ENCODE results near the gene LRRC73. TPM values are rescaled to one million over a fixed set of nuclear protein-coding genes. Genes with fewer than 3 reads are reported as not detected.
"Not testable (repeated sequence)": the region's sequence is repeated elsewhere in the genome, so short reads cannot be mapped to it uniquely, and the experiment has no call there.

Gene LRRC73
- total and polyA plus RNA-seq, 4 experiments from 2014 or later: 0.55 to 0.67 TPM; not detected in 2

GRCh38 chr6:43499028-43499815, 10.9 kb downstream of the LRRC73 start:
- intact Hi-C loops (cut with micrococcal nuclease): no loop called here
- ChIA-PET CTCF (ENCODE audit: partially characterized antibody) (interaction anchor here (1.1 kb wide), 1 partner anchor 45 kb away, joined by 3 read pairs; no protein-coding TSS in a partner anchor), POLR2A (ENCODE audit: partially characterized antibody) (interaction anchor here (0.7 to 1.6 kb wide), 2 partner anchors 8 to 16 kb away, joined by 3 to 4 read pairs; no protein-coding TSS in a partner anchor)
- no peak overlapping the region for H3K27ac ChIP-seq (ENCODE audit: low read depth, low read length)
- no peak for DNase-seq
- H3K36me3 Mint-ChIP-seq: peaks cover 39 to 58% of the 10 kb centered on the region in 2 donors
- peaks cover 9 to 21% (median 14%) of the 10 kb centered on the region in 4 donors for H3K4me1 Mint-ChIP-seq
- H3K9me3 ChIP-seq (ENCODE audit: control insufficient read depth in 1 of 2, low read length in 2 of 2): no peaks in the 10 kb centered on the region
- H3K27me3 ChIP-seq (ENCODE audit: insufficient read depth, low read length): no peaks in the 10 kb centered on the region
- H3K4me3 ChIP-seq (ENCODE audit: low read length in 2 of 2): no peak overlapping the region
- H3K36me3 ChIP-seq (ENCODE audit: insufficient read depth, low read length): peaks cover 45% of the 10 kb centered on the region
- no peak overlapping the region for H3K4me3 Mint-ChIP-seq
- peaks cover 20% of the 10 kb centered on the region for H3K4me1 ChIP-seq (ENCODE audit: insufficient read depth, low read length)
- peak overlapping the region in 3 of 7 donors; percentile 13 to 86 (median 18) for H3K27ac Mint-ChIP-seq
- H3K27me3 Mint-ChIP-seq: no peaks in the 10 kb centered on the region
- no peaks in the 10 kb centered on the region for H3K9me3 Mint-ChIP-seq

DNA sequence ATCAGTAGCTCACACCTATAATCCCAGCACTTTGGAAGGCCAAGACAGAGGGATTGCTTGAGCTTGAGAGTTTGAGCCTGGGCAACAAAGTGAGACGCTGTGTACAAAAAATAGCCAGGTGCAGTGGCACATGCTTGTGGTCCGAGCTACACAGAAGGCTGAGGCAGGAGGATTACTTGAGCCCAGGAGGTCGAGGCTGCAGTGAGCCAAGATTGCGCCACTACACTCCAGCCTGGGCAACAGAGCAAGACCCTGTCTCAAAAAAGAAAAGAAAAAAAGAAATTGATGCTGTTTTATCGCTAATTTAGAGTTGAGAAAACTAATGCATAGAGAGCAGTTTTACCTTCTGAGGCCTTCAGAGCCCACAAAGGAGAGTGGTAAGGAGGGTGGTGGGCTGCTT, 11.9 kb downstream of the LRRC73 start:
- H3K4me3 Mint-ChIP-seq; H3K9me3 Mint-ChIP-seq; DNase-seq; H3K9me3 ChIP-seq (ENCODE audit: control insufficient read depth in 1 of 2, low read length in 2 of 2); H3K27me3 ChIP-seq (ENCODE audit: insufficient read depth, low read length); H3K4me3 ChIP-seq (ENCODE audit: low read length in 2 of 2); intact Hi-C loops (cut with micrococcal nuclease); H3K27me3 Mint-ChIP-seq; H3K27ac ChIP-seq (ENCODE audit: low read depth, low read length): not testable (repeated sequence)
- Mint-ChIP-seq H3K27ac (peak overlapping the region in 2 of 7 donors; percentile 62 to 82), H3K4me1 (peaks cover 13 to 28% (median 22%) of the 10 kb centered on the region in 4 donors), H3K36me3 (peaks cover 33 to 52% of the 10 kb centered on the region in 2 donors)
- Histone ChIP-seq H3K4me1 (ENCODE audit: insufficient read depth, low read length) (peaks cover 30% of the 10 kb centered on the region), H3K36me3 (ENCODE audit: insufficient read depth, low read length) (peaks cover 43% of the 10 kb centered on the region)
- CTCF ChIA-PET (ENCODE audit: partially characterized antibody): interaction anchor here (0.6 to 1.7 kb wide), 5 partner anchors 9 to 518 kb away, joined by 3 to 7 read pairs (median 3); partner anchors contain the start of gene LRRC73
- POLR2A ChIA-PET (ENCODE audit: partially characterized antibody): interaction anchor here (1.1 to 1.6 kb wide), 3 partner anchors 9 to 43 kb away, joined by 3 to 4 read pairs (median 3); partner anchors contain the start of gene DLK2

DNA sequence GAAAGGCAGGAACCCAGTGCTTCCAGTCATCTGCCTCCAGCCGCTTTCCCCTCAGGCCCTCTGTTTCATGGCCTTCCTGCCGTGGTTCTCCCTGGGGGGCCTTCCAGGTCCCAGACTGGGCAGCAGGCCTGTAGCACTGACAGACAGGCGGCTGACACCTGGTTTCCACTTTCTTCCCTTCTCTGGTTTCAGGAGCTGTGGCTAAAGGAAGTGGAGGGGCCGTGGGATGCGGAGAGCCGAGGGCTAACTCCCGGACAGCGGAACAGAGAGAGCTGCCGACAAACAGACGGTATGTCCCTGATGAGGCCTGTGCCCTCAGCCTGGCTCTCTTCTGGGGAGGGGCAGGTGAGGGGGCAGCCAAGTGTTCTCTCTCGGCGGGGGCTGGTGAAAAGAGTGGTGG, 12.5 kb downstream of the LRRC73 start:
- Mint-ChIP-seq H3K27ac (peak overlapping the region in 5 of 7 donors; percentile 47 to 83 (median 62)), H3K36me3 (peaks cover 27 to 47% of the 10 kb centered on the region in 2 donors)

DNA sequence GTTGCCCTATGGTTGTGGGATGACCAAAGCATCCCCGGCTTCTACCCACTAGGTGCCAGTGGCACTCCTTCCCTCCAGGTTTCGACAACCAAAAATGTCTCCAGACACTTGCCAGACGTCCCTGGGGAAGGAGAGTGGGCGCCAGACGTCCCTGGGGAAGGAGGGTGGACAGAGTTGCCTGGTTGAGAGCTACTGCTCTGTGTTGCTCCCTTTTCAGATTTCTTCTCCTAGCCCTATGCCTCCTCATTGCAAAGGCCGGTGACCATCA, 13.1 kb downstream of the LRRC73 start:
- DNase-seq: no peak
- Mint-ChIP-seq H3K36me3 (peaks cover 21 to 41% of the 10 kb centered on the region in 2 donors), H3K4me1 (peaks cover 20 to 37% (median 27%) of the 10 kb centered on the region in 4 donors), H3K27ac (peak overlapping the region in 4 of 7 donors; percentile 47 to 83 (median 72)), H3K27me3 (no peaks in the 10 kb centered on the region), H3K9me3 (no peaks in the 10 kb centered on the region), H3K4me3 (no peak overlapping the region)
- intact Hi-C loops (cut with micrococcal nuclease): no loop called here
- H3K4me3 ChIP-seq (ENCODE audit: low read length in 2 of 2): no peak overlapping the region
- peaks cover 31% of the 10 kb centered on the region for H3K36me3 ChIP-seq (ENCODE audit: insufficient read depth, low read length)
- no peaks in the 10 kb centered on the region for H3K9me3 ChIP-seq (ENCODE audit: control insufficient read depth in 1 of 2, low read length in 2 of 2)
- peaks cover 33% of the 10 kb centered on the region for H3K4me1 ChIP-seq (ENCODE audit: insufficient read depth, low read length)
- H3K27ac ChIP-seq (ENCODE audit: low read depth, low read length): no peak overlapping the region
- H3K27me3 ChIP-seq (ENCODE audit: insufficient read depth, low read length): no peaks in the 10 kb centered on the region
- POLR2A ChIA-PET (ENCODE audit: partially characterized antibody): interaction anchor here (1.5 kb wide), 1 partner anchor 42 kb away, joined by 3 read pairs; the partner anchor contains the start of gene DLK2
- CTCF ChIA-PET (ENCODE audit: partially characterized antibody): interaction anchor here (1.7 to 9.1 kb wide), 3 partner anchors 7 to 42 kb away, joined by 4 to 108 read pairs (median 30); partner anchors contain the start of genes DLK2 and LRRC73

More for the DNA sequence above, 12.5 kb downstream of the LRRC73 start:
- H3K27me3 ChIP-seq (ENCODE audit: insufficient read depth, low read length): no peaks in the 10 kb centered on the region
- H3K4me1 ChIP-seq (ENCODE audit: insufficient read depth, low read length): peaks cover 33% of the 10 kb centered on the region
- intact Hi-C loops (cut with micrococcal nuclease): no loop called here
- no peaks in the 10 kb centered on the region for H3K27me3 Mint-ChIP-seq
- H3K36me3 ChIP-seq (ENCODE audit: insufficient read depth, low read length): peaks cover 37% of the 10 kb centered on the region
- no peak overlapping the region for H3K27ac ChIP-seq (ENCODE audit: low read depth, low read length)
- no peak overlapping the region for H3K4me3 Mint-ChIP-seq
- no peaks in the 10 kb centered on the region for H3K9me3 Mint-ChIP-seq
- peaks cover 16 to 32% (median 27%) of the 10 kb centered on the region in 4 donors for H3K4me1 Mint-ChIP-seq
- no peaks in the 10 kb centered on the region for H3K9me3 ChIP-seq (ENCODE audit: control insufficient read depth in 1 of 2, low read length in 2 of 2)
- CTCF ChIA-PET (ENCODE audit: partially characterized antibody): interaction anchor here (0.6 to 9.1 kb wide), 5 partner anchors 7 to 518 kb away, joined by 3 to 108 read pairs (median 4); partner anchors contain the start of gene LRRC73
- no peak overlapping the region for H3K4me3 ChIP-seq (ENCODE audit: low read length in 2 of 2)
- POLR2A ChIA-PET (ENCODE audit: partially characterized antibody): interaction anchor here (1.1 to 1.5 kb wide), 2 partner anchors 18 to 43 kb away, joined by 3 read pairs; partner anchors contain the start of gene DLK2
- DNase-seq: no peak

DNA sequence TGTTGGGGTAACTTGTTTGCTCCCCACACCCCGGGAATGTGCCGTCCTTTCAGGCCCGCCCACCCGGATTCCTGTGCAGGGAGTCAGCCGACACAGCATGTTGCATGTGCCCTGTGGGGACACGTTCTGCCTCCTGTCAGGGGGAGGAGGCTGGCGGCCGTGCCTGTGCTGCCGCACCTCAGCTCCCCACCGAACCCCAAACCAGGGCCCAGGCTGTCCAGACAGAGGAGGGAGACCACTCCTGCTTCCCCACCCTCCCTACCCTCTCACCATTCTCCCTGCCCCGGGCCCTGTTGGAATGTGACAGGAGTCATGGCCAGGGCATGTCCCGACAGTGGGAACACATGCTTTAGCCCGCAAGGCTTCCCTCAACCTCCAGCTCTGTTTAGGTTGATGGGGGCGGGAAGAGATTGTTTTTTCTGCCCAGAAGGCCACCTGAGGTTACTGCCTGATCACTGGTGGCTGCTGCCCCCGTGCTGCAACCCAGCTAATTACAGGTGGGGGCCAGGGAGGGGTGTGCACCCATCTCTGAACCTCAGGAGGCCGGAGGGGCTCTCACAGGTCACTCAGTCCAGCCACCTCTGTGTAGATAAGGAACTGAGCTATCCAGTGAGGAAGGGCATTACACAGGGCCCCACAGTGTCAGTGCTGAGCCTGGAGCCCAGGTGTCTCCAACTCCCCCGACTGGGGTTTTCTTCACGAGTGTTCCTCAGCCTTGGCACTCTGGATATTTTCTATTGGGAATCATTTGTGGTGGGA, 13.6 kb downstream of the LRRC73 start:
- Histone ChIP-seq H3K36me3 (ENCODE audit: insufficient read depth, low read length) (peaks cover 30% of the 10 kb centered on the region), H3K27ac (ENCODE audit: low read depth, low read length) (no peak overlapping the region), H3K9me3 (ENCODE audit: control insufficient read depth in 1 of 2, low read length in 2 of 2) (no peaks in the 10 kb centered on the region), H3K27me3 (ENCODE audit: insufficient read depth, low read length) (no peaks in the 10 kb centered on the region), H3K4me3 (ENCODE audit: low read length in 2 of 2) (no peak overlapping the region), H3K4me1 (ENCODE audit: insufficient read depth, low read length) (peaks cover 33% of the 10 kb centered on the region)
- Mint-ChIP-seq H3K27ac (peak overlapping the region in 5 of 7 donors; percentile 47 to 85 (median 65)), H3K27me3 (no peaks in the 10 kb centered on the region), H3K4me1 (peaks cover 20 to 37% (median 27%) of the 10 kb centered on the region in 4 donors), H3K9me3 (no peaks in the 10 kb centered on the region), H3K36me3 (peaks cover 16 to 36% of the 10 kb centered on the region in 2 donors), H3K4me3 (no peak overlapping the region)
- ChIA-PET POLR2A (ENCODE audit: partially characterized antibody) (interaction anchor here (0.9 to 4.0 kb wide), 4 partner anchors 10 to 69 kb away, joined by 3 to 33 read pairs (median 8); partner anchors contain the start of genes ABCC10, POLR1C, TJAP1 and YIPF3), CTCF (ENCODE audit: partially characterized antibody) (interaction anchor here (1.0 to 9.1 kb wide), 8 partner anchors 8 to 188 kb away, joined by 3 to 108 read pairs (median 6); partner anchors contain the start of genes ABCC10, CRIP3, DLK2 and LRRC73)
- no peak for DNase-seq
- intact Hi-C loops (cut with micrococcal nuclease): no loop called here

DNA sequence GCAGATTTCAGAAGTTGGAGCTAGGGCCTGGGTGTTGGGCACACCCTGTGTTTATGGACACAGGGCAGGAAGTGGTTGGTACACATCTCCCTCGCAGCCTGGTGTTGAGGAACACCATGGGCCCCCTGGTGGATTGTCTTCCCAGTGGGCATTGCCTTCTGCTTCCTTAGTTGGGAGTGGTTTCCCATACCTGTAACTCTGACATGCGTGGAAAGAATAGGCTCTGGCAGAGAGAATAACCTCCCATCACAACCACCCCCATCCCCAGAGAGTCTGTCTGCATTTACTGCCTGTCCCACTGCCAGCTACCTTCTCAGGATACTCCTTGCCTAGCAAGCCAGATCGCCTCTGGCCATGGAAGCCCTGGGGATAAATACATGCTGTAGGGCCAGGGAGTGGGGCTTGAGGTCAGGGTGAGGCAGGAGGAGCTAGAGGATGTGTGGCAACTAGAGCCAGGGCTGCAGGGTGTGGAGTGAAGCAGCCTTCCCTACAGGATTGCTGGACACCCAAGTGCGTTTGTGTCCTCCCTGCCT, 14.7 kb downstream of the LRRC73 start:
- H3K4me1 ChIP-seq (ENCODE audit: insufficient read depth, low read length): peaks cover 33% of the 10 kb centered on the region
- DNase-seq: peak in 3 of 5 donors; percentile 32 to 41 (median 37)
- H3K9me3 ChIP-seq (ENCODE audit: control insufficient read depth in 1 of 2, low read length in 2 of 2): no peaks in the 10 kb centered on the region
- H3K36me3 ChIP-seq (ENCODE audit: insufficient read depth, low read length): peaks cover 24% of the 10 kb centered on the region
- Mint-ChIP-seq H3K4me1 (peaks cover 20 to 37% (median 27%) of the 10 kb centered on the region in 4 donors), H3K36me3 (peaks cover 8 to 28% of the 10 kb centered on the region in 2 donors), H3K27ac (peak overlapping the region; percentile 85 to 96 (median 92)), H3K4me3 (peak overlapping the region in 7 of 8 donors; percentile 44 to 82 (median 63)), H3K27me3 (no peaks in the 10 kb centered on the region), H3K9me3 (no peaks in the 10 kb centered on the region)
- POLR2A ChIA-PET (ENCODE audit: partially characterized antibody): interaction anchor here (0.9 to 4.7 kb wide), 7 partner anchors 9 to 68 kb away, joined by 3 to 33 read pairs (median 7); partner anchors contain the start of genes ABCC10, DLK2, LRRC73 and POLR1C
- H3K27me3 ChIP-seq (ENCODE audit: insufficient read depth, low read length): no peaks in the 10 kb centered on the region
- H3K4me3 ChIP-seq (ENCODE audit: low read length in 2 of 2): no peak overlapping the region
- CTCF ChIA-PET (ENCODE audit: partially characterized antibody): interaction anchor here (0.7 to 9.1 kb wide), 20 partner anchors 9 to 531 kb away, joined by 3 to 108 read pairs (median 4); partner anchors contain the start of genes ABCC10, CRIP3, DLK2 and POLR1C
- intact Hi-C loops (cut with micrococcal nuclease): loop anchor here (1.0 kb wide), 1 partner anchor 41 kb away; no protein-coding TSS in a partner anchor
- H3K27ac ChIP-seq (ENCODE audit: low read depth, low read length): peak overlapping the region; percentile 8
